Epidermal melanocyte (primary cell): ENCODE results near the gene PTGIS.
"Not testable (repeated sequence)": the region's sequence is repeated elsewhere in the genome, so short reads cannot be mapped to it uniquely, and the experiment has no call there.

Experiments used
- DNase-seq: peaks from one replicate; pipeline ENCODE4 v3.0.0; 2011; ENCODE audit warnings: low spot score; ENCODE audit not compliant: insufficient read length

PTGIS gene

GRCh38 chr20:49567421-49568277 is at the start of gene PTGIS:
Gene PTGIS (minus strand): TSS chr20:49568137. CDS start chr20:49568116, 21 bp downstream.
- DNase-seq, result no peak

DNA sequence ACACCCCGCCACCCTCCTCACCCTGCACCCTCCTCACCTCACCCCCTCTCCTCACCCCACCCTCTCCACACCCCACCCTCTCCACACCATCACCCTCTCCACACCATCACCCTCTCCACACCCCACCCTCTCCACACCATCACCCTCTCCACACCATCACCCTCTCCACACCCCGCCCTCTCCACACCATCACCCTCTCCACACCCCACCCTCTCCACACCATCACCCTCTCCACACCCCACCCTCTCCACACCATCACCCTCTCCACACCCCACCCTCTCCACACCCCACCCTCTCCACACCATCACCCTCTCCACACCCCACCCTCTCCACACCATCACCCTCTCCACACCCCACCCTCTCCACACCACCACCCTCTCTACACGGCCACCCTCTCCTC is 49.5 kb upstream of the PTGIS start:
- not testable (repeated sequence) for DNase-seq

GRCh38 chr20:49616154-49617007 is 48.4 kb upstream of the PTGIS start:
- DNase-seq, result no peak

- no peak for DNase-seq
These were observed 47.6 kb upstream of the PTGIS start for GRCh38 chr20:49615401-49616153.

DNA sequence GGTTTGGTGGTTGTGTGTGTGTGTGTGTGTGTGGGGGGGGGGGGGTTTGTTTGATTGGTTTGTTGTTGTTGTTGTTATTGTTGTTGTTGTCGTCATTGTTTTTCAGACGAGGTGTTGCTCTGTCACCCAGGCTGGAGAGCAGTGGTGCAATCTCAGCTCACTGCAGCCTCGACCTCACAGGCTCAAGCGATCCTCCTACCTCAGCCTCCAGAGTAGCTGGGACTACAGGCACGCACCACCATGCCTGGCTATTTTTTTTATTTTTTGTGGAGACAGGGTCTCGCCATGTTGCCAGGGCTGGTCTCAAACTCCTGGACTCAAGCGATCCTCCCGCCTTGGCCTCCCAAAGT is 47.1 kb upstream of the PTGIS start:
- not testable (repeated sequence) for DNase-seq

DNA sequence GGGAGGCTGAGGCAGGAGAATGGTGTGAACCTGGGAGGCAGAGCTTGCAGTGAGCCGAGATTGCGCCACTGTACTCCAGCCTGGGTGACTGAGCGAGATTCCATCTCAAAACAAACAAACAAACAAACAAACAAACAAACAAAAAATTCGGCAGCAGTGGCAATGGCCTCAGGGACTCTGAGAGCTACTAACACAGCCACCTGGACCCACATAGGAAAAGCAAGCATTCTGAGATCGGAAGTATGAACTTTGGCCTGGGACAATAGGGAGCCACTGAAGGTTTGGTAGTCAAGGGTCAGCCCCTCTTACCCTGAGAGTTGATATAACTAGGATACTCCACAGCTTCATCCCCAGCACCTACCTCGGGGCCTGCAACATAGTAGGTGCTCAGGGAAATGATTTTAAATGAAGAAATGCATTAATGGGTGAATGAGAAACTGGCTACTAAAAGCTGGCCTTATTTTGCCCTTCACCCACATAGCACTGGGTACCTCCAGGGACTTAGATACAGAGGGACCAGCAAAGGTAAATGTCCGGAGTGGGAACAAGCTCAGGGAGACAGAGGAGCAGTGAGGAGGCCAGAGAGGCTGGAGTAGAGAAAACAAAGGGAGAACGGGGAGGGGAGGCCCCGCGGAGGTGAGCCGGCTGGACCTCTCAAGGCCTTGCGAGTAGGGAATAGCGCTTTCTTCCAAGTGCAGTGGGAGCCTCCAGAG is 46.6 kb upstream of the PTGIS start:
- no peak for DNase-seq

DNA sequence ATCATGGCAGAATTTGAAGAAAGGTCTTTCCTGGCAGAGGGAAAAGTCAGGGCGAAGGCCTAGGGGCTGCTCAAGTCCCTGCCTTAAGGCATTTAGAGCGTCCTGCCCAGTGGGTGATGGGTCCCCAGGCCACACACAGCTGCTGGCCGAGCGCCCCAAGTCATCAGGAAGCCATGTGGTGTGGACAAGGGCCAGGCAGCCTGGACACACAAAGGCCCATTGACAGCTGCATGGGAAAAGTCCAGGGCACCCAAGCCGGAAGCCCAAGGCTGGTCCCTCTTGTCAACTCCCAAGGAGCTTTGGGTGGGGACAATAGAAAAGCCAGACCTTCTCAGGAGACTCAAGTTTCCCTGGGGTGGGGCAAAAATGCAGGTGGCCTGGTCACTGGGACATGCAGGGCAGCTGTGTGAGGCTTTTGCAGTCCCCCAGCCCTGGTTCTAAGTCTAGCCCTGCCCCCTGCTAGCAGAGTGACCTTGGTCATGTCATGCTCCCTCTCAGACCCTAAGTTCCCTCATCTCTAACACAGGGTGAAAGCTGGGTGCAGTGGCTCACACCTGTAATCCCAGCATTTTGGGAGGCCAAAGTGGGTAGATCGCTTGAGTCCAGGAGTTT is 44.3 kb upstream of the PTGIS start:
- no peak for DNase-seq

DNA sequence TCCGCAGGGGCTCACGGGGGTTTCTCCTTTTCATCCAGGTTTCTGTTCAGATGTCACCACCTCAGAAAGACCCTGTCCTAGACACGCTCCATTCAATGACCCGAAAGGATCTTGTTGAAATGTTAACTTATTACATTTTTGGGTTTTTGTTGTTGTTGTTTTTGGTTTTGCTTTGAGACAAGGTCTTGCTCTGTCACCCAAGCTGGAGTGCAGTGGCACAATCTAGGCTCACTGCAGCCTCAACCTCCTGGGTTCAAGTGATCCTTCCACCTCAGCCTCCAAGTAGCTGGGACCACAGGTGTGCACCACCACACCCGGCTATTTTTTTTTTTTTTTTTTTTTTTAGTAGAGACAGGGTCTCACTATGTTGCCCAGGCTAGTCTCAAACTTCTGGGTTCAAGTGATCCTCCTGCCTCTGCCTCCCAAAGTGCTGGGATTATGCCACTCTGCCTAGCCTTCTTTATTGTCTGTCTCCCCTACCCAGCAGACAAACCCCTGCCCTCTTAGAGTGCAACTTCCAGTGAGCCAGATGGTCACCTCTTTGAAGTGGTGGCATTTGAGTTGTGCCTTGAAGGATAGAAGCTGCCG is 43.7 kb upstream of the PTGIS start:
- not testable (repeated sequence) for DNase-seq

DNA sequence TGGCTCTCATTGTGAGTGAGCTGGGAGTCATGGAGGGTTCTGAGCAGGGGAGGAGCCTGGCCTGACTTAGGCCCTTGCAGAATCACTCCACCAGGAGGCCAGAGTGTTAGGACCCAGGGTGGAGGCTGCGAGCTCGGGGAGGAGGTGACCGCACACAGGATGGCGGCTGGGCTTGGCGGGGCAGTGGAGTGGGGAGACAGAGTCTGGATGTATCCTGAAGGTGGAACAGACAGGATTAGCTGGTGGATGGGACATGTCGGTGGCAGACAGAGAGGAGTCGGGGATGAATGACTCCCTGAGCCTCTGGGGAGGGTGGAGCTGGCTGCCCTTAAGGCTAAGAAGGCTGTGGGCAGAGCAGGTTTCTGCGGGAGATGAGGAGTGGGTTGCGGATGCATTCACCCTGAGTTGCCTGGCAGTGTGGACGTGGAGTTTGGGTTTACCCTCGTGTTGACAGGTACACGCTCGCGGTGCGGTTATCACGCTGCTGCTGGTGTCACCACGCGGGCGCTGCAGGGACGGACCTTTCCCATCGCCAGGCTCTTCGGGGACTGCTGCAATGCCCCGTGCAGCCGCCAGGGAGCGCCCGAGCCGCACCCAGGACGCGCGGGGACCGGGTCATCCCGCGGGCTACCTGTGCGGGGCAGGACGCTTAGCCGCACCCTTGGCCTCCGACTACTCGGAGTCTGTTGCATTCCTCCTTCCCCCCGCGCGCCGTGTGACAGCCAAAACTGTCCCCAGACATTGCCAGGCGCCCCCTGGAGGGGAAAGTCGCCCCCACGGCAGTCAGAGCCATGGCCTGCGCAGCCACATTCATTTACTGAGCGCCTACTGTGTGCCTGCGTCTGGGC is 43.0 kb upstream of the PTGIS start:
- DNase-seq, result peak; percentile 61

- no peak for DNase-seq
These were observed 41.1 kb upstream of the PTGIS start for GRCh38 chr20:49608752-49609670.

DNA sequence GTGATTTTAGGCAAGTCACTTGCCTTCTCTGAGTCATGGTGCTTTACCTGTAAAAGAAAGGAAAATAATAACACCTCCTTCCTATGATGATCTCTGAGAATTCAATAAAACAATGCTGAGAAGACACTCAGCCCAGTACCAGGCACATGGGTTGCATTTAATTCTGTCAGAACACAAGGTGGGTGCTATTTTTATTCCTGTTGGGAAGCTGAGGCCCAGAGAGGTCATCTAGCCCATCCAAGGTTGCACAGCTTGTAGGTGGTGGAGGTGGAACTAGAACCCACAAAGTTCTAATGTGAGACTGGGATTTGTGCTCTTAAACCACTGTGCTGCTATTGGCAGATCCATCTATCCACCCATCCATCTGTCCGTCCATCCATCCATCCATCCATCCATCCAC is 39.6 kb upstream of the PTGIS start:
- DNase-seq, result no peak

- no peak for DNase-seq
These were observed 35.3 kb upstream of the PTGIS start for GRCh38 chr20:49603209-49603627.

GRCh38 chr20:49602345-49603208 is 34.6 kb upstream of the PTGIS start:
- DNase-seq, result no peak

GRCh38 chr20:49601153-49601924 is 33.4 kb upstream of the PTGIS start:
- no peak for DNase-seq

- DNase-seq, result no peak
These were observed 31.8 kb upstream of the PTGIS start for GRCh38 chr20:49599746-49600113.

DNA sequence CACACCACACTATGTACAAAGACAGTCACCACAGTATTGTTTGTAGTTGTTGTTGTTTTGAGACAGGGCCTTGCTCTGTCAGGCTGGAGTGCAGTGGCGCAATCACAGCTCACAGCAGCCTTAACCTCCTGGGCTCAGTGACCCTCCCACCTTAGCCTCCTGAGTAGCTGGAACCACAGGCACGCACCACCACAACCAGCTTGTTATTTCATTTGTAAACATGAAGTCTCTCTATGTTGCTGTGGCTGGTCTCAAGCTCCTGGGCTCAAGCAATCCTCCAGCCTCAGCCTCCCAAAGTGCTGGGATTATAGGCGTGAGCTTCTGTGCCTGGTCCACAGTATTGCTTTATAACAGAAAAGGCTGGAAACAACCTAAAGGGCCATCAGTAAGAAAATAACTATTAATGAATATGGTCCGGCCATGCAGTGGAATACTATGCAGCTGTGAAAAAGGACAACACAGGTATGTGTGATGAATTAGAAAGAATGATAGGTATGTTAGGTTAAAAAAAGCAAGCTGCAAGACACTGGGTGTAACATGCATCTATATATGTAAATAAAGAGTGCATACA is 30.0 kb upstream of the PTGIS start:
- no peak for DNase-seq
